GM19372 (cell line): ENCODE measurements around the gene RIC3.

Experiments
- ATAC-seq: cut with Tn5 transposase; IDR thresholded peaks from one replicate; pipeline ENCODE4 v1.9.1; 2021; ENCODE audit warnings: mild to moderate bottlenecking, low read depth, moderate library complexity; ENCODE audit not compliant: unreplicated experiment

The RIC3 gene

GRCh38 chr11:8106679-8107078 lies 62.1 kb downstream of the RIC3 start:
- ATAC-seq: no peak

DNA sequence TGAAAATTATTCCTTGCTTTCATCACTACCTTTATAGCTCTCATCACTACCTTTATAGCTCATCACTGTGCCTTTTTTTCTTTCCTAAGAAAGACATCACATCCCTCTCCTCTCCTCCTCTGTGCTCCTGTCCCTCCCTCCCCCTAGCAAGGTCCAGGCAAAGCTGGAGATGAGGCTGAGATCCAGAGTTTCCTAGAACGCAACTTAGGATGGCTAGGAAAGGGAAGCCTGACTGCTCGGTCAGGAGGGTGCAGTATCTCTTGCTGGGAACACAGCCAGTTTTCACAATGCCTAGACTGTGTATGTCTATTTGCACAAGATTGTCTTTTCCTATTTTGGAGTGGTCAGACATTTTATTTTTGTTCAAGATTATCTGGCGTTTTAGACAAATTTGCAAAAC lies 63.2 kb downstream of the RIC3 start:
- no peak for ATAC-seq

GRCh38 chr11:8105133-8105532 lies 63.7 kb downstream of the RIC3 start:
- no peak for ATAC-seq

- ATAC-seq: no peak
These were observed 64.9 kb downstream of the RIC3 start for GRCh38 chr11:8103909-8104308.

DNA sequence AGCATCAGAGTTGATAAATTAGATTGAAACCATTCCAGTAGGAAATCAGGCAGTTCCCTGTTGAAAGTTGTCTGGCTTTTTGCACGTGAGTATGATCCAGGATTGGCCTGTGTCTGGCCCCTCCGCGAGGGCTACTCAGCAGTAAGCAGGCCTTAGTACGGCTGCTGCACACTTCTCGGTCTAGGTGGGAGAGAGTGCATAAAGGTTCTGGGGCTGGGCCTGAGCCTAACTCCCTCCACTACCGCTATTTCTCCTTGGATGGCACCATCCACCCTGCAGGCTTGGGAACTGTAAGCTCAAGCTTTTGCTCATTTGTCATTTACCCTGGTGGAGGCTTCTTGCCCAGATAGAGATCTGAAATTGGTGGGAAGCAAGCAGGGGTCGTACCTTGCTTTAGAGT lies 65.9 kb downstream of the RIC3 start:
- ATAC-seq: no peak

GRCh38 chr11:8102296-8102915 lies 66.4 kb downstream of the RIC3 start:
- ATAC-seq: no peak

- no peak for ATAC-seq
These were observed 67.4 kb downstream of the RIC3 start for GRCh38 chr11:8101421-8101820.

- no peak for ATAC-seq
These were observed 68.2 kb downstream of the RIC3 start for GRCh38 chr11:8100605-8101004.

DNA sequence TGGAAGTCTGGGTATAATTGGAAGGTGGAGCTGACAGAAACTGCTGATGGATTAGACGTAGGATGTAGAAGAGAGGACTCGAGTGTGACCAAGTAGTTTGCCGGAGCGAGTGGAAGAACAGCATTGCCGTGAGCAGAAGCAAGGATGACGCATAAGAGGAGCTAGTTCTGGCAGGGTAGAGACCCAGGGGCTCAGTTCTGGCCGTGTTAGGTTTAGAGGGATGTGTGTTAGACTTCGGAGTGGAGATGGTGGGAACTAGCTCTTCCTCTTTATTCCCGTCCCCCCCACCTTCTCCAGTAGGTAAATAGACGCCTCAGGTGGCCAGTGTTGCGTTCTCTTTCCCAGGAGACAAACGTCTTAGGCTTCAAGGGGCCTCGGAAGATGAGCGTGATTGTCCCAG lies 68.7 kb downstream of the RIC3 start:
- ATAC-seq: no peak

GRCh38 chr11:8099291-8099899 lies 69.4 kb downstream of the RIC3 start:
- no peak for ATAC-seq

GRCh38 chr11:8098879-8099278 lies 69.9 kb downstream of the RIC3 start:
- ATAC-seq: no peak

- no peak for ATAC-seq
These were observed 70.5 kb downstream of the RIC3 start for GRCh38 chr11:8098361-8098760.

GRCh38 chr11:8097926-8098325 lies 70.9 kb downstream of the RIC3 start:
- ATAC-seq: no peak

DNA sequence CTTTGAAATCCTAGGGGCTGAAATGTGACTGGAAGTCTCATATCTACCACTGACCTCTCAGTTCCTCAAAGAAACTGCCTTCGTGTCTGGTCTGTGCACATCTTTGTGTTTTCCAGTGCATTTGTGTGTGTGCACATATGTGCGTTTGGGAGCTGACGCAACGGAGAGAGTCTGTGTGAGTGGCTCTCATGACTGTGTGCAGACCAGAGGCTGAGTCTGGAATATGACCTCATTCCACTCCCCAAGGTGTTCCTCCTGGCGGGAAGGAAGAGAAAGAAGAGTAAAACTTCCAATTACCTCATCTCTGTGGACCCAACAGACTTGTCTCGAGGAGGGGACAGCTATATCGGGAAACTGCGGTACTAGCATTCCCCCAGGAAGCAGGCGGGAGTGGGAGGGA lies 71.4 kb downstream of the RIC3 start:
- ATAC-seq: no peak

GRCh38 chr11:8097062-8097461 lies 71.8 kb downstream of the RIC3 start:
- no peak for ATAC-seq

GRCh38 chr11:8096575-8096974 lies 72.2 kb downstream of the RIC3 start:
- ATAC-seq: no peak

GRCh38 chr11:8095806-8096522 lies 72.9 kb downstream of the RIC3 start:
- ATAC-seq: no peak

- no peak for ATAC-seq
These were observed 73.5 kb downstream of the RIC3 start for GRCh38 chr11:8095371-8095770.

DNA sequence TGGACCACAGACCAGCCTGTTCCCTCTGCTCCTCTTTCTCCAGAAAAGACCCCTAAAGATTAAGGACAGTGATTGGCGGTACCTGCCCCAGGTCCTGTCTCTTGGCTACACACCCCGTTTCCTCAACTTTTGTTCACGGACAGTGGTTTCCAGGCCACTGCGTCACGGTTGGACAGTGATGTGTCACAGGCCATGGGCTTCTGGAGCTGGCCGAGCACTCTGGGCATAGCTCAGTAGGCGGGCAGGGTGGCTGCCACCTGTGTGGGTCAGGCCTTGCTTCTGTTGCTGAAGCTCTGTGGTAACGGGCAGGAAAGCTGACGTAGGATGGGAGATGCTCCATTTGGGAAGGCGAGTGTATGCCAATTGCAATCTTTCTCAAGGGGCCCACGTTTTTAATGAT lies 74.2 kb downstream of the RIC3 start:
- no peak for ATAC-seq

GRCh38 chr11:8093931-8094575 lies 74.8 kb downstream of the RIC3 start:
- ATAC-seq: no peak

DNA sequence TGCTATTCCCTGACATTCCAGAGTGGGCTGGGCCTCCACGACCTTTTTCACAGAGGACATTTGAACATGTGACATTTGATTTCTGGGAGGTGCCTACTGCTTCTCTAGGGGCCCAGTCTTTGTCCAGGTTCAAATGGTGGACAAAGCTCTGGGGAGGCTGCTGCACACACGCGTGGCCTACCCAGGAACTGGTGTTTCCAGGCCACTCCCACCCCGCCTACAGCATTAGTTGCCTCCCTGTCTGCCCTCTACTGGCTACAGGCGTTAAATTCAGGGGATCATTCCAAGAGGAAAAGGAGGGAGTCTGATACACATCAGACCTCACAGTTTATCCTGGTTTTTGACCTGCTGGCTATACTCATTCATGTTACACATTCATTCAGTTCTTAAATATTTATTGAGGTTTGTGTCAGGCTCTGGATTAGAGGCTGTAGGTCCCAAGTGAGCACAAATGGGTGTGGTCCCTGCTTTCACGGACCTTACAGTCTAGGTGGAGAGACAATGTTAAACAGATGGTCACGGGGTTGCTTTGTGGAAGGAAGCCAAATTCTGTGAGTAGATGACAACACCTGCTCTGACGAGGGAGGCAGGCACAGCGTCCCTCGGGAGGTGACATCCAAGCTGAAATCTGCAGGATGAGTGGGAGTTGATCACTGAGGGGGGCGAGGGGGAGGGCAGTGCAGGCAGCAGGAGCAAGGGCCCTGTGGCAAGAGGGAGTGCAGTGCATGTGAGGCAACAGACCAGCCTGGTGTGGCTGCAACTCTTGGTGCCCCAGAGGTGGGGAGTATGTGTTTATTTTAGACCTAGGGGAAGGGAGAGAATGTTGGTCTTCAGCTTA lies 76.0 kb downstream of the RIC3 start:
- ATAC-seq: peak; percentile 75
